HS-5 (cell line): Measurements from ENCODE around the gene PACC1.
"Not testable (repeated sequence)": the region's sequence is repeated elsewhere in the genome, so short reads cannot be mapped to it uniquely, and the experiment has no call there.

Experiments
- DNase-seq: peaks from one replicate; pipeline ENCODE4 v3.0.0-alpha.2; 2012; ENCODE audit warnings: low read depth

The PACC1 gene

GRCh38 chr1:212395678-212396437 is 18.8 kb downstream of the PACC1 start:
- not testable (repeated sequence) for DNase-seq

DNA sequence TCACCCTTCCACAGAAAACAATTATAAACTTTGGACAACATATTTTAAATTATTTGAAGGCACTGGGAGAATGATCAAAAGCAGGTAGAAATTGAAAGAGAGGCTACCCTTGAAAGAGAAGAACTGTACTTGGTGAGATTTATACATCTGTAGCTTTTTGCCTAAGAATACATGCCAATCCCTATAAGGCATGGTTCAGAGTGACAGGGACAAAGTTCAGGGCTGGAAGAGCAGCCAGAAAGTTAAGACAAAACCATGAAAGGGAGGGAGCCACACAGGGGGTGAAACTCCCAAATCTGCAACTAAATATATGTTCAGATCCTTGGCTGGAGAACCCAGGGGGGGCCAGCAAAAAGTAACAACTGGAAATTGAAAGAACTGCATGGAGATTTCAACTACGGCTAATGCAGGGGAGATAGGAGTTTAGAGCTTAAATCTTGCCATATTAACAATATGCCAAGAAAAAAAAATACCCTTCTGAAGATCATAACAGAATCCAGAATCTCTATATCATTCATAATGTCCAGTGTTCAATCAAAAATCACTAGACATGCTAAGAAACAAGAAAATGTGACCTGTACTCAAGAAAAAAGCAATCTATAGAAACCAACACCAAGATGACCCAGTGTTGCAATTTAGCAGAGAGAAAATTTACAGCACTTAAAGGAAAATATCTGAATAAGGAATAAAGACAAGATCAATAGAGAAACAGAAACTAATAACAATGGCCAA is 25.5 kb downstream of the PACC1 start:
- no peak for DNase-seq

DNA sequence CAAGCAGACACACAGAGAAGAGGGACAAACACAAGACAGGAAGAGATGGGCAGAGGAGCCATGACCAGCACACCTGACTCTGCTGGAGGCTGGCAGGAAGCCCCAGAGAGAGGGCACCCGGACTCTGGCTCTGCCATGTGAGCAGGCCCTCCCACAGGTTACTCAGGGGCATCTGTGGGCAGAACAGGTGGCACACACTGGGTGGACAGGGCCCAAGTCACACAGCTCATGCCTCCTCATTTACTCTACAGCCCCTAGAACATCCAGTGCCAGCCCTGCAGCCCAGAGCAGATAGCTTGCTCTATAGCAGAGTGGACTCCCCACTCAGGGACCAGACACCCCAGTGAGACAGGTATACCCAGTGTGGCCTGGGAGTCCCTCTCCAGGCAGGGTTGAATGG is 28.7 kb downstream of the PACC1 start:
- no peak for DNase-seq

GRCh38 chr1:212381397-212382035 is 33.2 kb downstream of the PACC1 start:
- no peak for DNase-seq

- DNase-seq = no peak
These were observed 35.3 kb downstream of the PACC1 start for GRCh38 chr1:212379366-212379765.

GRCh38 chr1:212377644-212378043 is 37.0 kb downstream of the PACC1 start:
- no peak for DNase-seq

DNA sequence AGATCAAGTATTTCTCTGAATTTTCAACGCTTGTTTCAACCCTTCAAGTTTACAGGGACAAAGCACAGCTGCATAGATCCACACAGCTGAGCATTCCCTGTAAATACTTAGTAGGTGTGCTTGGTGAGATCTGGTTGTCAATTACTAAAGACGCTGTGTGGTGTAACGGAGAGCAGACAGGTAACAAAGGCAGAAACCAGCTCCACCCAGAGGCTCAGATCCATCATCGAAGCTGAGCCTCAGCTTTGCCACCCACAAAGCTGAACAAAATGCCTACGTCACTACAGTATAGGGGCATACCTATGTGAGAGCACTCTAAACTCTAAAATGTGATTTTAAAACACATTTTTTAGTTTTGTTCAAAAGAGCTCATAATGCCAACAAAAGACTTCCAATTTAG is 38.7 kb downstream of the PACC1 start:
- no peak for DNase-seq

DNA sequence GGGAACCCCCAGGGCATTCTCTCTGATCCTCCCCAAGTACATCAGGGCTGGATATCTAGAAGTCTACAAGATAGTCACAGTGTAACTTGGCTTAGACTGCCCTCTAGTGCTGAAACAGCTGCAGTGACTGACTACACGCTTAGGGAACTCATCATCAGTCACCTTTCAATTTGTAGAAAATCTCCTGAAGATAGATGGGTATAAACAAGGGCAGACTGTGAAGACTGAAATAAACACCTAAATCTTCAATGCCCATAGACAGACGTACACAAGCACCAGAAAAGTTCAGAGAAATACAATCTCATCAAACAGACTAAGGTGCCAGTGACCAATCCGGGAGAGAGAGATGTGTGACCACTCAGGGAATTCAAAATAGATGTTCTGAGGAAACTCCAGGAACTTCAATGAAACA is 46.6 kb downstream of the PACC1 start:
- peak; percentile 38 for DNase-seq

DNA sequence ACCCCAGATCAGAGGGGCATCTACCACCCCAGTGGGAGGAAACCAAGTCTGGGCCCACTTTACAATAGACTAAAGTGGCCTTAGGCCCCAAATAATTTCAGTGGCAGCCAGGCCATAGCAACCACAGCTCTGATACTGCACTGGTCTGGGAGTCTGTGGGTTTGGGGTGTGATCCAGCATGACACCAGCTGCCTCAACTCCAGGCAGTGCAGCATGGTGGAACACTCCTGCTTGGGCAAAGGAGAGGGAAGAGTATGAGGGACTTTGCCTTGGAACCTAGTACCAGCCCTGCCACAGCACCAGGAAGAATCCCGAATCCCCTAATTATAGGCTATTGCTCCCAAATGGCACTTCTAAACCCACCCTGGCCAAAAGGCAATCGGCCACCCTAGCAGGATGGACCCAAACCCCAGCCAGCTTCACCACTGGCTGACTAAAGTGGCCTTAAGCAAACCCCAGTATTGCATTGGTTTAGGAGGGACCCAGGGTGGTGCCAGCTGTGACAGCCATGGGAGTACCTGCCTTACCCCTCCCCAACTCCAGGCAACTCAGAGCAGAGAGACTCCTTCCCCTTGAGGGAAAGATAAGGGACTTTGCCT is 47.1 kb downstream of the PACC1 start:
- DNase-seq = no peak

- DNase-seq = no peak
These were observed 47.8 kb downstream of the PACC1 start for GRCh38 chr1:212366901-212367300.

GRCh38 chr1:212364985-212365384 is 49.7 kb downstream of the PACC1 start:
- no peak for DNase-seq

GRCh38 chr1:212359794-212360479 is 54.7 kb downstream of the PACC1 start:
- no peak for DNase-seq

DNA sequence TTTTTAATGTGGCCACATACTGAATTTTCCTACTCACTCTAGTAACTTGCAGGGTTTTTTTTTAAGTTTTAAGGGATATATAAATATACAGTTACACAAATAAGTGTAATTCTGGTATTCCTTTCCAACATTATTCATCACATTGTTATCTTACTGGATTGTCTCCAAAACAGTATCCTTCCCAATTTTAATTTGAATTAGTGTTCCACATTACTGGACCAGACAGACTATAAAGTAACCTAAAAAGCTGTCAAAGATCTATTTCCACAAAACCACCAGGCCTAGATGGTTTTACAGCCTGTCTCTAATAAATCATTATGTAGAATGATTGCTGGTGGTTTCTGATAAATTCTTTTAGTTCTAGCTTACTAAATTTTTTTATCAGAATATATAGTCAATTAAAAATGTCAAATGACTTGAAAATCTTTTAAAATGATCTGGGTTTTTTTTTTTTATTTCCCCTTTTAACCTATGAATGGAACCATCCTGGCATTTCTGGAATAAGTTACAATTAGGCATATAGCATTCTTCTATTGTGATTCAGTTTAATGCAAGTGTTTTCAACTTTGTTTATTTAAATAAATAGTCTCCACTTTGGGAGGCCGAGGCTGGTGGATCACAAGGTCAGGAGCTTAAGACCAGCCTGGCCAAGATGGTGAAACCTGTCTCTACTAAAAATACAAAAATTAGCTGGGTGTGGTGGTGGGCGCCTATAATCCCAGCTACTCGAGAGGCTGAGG is 59.3 kb downstream of the PACC1 start:
- DNase-seq = no peak

- no peak for DNase-seq
These were observed 60.2 kb downstream of the PACC1 start for GRCh38 chr1:212354464-212354863.

GRCh38 chr1:212353181-212353580 is 61.5 kb downstream of the PACC1 start:
- DNase-seq = no peak

DNA sequence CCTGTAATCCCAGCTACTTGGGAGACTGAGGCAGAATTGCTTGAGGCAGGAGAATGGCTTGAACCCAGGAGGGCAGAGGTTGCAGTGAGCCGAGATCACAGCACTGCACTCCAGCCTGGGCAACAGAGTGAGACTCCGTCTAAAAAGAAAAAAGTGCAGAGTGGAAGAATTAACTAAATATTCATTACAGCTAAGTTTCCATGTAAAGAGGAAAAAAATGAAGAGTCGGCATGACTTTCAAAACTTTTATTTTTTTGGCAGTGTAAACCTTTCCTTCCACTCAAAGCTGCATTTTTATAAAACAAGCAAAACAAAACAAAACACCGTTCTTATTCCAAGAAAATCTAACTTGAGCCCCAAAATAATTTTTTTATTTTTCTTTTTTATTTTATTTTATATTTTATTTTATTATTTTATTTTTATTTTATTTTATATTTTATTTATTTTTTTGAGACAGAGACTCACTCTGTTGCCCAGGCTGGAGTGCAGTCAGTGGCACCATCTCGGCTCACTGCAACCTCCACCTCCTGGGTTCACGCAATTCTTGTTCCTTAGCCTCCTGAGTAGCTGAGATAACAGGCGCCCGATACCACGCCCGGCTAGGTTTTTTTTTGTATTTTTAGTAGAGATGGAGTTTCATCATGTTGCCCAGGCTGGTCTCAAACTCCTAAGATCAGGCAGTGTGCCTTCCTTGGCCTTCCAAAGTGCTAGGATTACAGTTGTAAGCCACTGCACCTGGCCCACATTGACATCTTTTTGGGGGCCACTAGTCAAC is 62.9 kb downstream of the PACC1 start:
- DNase-seq = no peak

GRCh38 chr1:212346601-212347000 is 68.1 kb downstream of the PACC1 start:
- no peak for DNase-seq

GRCh38 chr1:212344905-212345304 is 69.8 kb downstream of the PACC1 start:
- no peak for DNase-seq

GRCh38 chr1:212341090-212341489 is 73.6 kb downstream of the PACC1 start:
- no peak for DNase-seq

DNA sequence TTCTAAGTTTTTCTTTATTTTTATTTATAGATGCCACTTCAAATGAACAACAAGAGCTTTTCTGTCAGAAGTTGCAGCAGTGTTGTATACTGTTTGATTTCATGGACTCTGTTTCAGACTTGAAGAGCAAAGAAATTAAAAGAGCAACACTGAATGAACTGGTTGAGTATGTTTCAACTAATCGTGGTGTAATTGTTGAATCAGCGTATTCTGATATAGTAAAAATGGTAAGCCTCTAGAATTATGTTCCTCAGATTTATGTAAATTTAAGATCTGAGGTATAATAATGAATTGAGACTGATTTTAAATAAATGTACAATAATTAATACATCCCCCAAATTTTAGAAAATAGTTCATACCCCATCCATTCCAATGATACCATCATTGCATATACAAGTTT is 85.6 kb downstream of the PACC1 start:
- no peak for DNase-seq

DNA sequence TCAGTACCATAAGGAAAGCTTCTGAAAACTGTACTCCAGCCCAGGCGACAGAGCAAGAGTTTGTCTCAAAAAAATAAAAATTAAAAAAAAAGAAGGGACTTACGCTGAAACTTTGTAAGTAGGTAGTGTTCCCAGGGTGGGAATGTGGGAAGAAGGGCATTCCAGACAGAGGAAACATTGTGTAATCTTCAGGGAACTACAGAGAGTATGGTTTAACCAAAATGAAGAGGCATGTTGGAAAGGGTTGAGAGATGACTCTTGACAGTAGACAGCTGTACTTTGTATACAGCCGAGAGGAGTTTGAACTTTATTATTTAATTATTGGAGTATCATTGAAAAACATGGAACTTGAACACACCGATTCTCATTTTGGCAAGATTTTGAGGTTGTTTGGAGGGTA is 86.4 kb downstream of the PACC1 start:
- DNase-seq = no peak
